Skeletal muscle satellite cell (primary cell): ENCODE data around the gene CCL23.

ENCODE experiments used
- H3K27me3 ChIP-seq: 2 replicates; pipeline ENCODE4 v1.7.0; 2013; ENCODE audit warnings: low read length; ENCODE audit not compliant: control insufficient read depth, insufficient read depth
- H3K36me3 ChIP-seq: 2 replicates; pipeline ENCODE4 v1.7.0; 2013; ENCODE audit warnings: mild to moderate bottlenecking, control low read depth, low read length; ENCODE audit not compliant: insufficient read depth
- H3K4me1 ChIP-seq: 2 replicates; pipeline ENCODE4 v1.7.0; 2013; ENCODE audit warnings: low read length; ENCODE audit not compliant: control insufficient read depth, insufficient read depth
- H3K4me2 ChIP-seq: 2 replicates; pipeline ENCODE4 v1.7.0; 2013; ENCODE audit warnings: mild to moderate bottlenecking, low read length
- H3K4me3 ChIP-seq: 2 replicates; pipeline ENCODE4 v1.7.0; 2013; ENCODE audit warnings: low read length
- H3K9ac ChIP-seq: 2 replicates; pipeline ENCODE4 v1.7.0; 2013; ENCODE audit warnings: mild to moderate bottlenecking, low read depth, low read length, moderate library complexity
- H3K9me3 ChIP-seq: replicated peaks from 2 replicates; pipeline ENCODE4 v1.7.0; 2013; ENCODE audit warnings: mild to moderate bottlenecking, control low read depth, low read length

The CCL23 gene

GRCh38 chr17:35982409-35983191 is 35.2 kb downstream of the CCL23 start:
- Histone ChIP-seq H3K27me3 (peaks cover 9% of the 10 kb centered on the region), H3K9ac (no peak overlapping the region), H3K4me1 (no peaks in the 10 kb centered on the region), H3K4me2 (no peak overlapping the region), H3K36me3 (no peaks in the 10 kb centered on the region), H3K4me3 (no peak overlapping the region), H3K9me3 (no peaks in the 10 kb centered on the region)

DNA sequence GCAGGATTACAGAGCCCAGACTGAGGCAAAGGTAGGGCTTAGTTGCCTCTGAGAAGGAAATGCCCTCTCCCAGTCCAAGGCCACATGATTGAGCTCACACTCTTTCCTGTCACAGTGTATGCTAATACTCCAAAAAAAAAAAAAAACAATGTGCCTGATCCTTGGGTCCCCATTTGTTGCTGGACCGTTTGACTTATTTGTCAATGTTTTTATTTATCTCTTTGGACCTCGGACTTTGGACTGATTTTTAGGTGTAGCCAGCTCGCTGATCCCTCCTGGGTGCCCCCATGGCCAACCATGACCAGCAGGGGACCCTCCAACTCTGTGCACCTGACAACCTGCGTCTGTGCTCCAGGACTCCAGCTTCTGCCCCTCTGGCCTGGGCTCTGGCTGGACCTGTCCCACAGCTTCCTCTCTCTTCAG is 35.9 kb downstream of the CCL23 start:
- Histone ChIP-seq H3K4me1 (no peaks in the 10 kb centered on the region), H3K27me3 (peaks cover 13% of the 10 kb centered on the region), H3K9ac (no peak overlapping the region), H3K4me3 (no peak overlapping the region), H3K4me2 (no peak overlapping the region), H3K36me3 (no peaks in the 10 kb centered on the region), H3K9me3 (no peaks in the 10 kb centered on the region)

DNA sequence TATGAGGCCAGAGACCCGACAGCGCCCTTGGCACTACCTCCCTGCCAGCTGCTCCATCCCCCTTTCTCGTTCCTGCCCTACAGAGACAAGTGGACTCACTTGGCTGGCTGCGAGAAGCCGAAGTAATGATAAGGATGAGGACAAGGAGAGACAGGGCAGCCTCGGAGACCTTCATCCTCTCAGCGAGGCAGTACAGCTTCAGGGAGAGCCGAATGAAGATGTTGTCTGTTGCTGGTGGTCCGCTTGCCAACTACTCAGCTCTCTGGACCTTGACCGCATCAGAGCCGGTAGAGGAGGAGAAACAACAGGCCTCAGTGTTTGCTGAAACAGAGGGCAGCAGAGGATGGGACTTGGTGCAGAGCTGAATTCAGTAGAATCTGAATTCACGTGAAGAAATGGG is 36.5 kb downstream of the CCL23 start, which contains the start of gene CCL16:
CCL16 (minus strand) TSS at position 252 of the 400 bp plus-strand sequence; CDS start at position 175, 77 bp downstream.
- Histone ChIP-seq H3K27me3 (peaks cover 13% of the 10 kb centered on the region), H3K4me3 (no peak within 1 kb of the TSS), H3K4me2 (no peak within 1 kb of the TSS), H3K36me3 (no peaks in the 10 kb centered on the region), H3K9ac (no peak within 1 kb of the TSS), H3K9me3 (no peaks in the 10 kb centered on the region), H3K4me1 (no peaks in the 10 kb centered on the region)

- H3K9me3 ChIP-seq = no peaks in the 10 kb centered on the region
- peaks cover 8% of the 10 kb centered on the region for H3K4me1 ChIP-seq
- no peaks in the 10 kb centered on the region for H3K36me3 ChIP-seq
- H3K4me3 ChIP-seq = no peak overlapping the region
- H3K4me2 ChIP-seq = no peak overlapping the region
- peaks cover 13% of the 10 kb centered on the region for H3K27me3 ChIP-seq
- H3K9ac ChIP-seq = no peak overlapping the region
Measured at GRCh38 chr17:35978346-35978745, 39.4 kb downstream of the CCL23 start.

DNA sequence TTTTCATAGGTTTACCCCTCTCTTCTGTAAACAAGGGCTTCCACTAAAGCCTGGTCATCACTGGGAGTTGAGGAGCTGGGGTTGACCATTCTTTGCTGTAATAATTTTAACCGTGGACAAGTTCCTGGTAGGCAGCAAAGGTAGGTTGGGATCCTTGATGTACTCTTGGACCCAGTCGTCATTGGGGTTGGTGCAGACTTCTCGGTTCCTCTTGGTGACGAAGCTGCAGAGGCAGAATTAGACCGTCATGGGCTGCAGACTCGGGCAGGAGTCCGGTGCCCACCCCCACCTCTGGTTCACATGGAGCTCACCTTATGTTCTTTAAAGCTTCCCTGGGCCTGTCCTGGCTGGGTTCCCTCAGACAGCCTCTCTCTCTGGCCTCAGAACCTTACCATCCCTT is 40.3 kb downstream of the CCL23 start:
- Histone ChIP-seq H3K4me3 (no peak overlapping the region), H3K36me3 (no peaks in the 10 kb centered on the region), H3K4me2 (no peak overlapping the region), H3K27me3 (peaks cover 12% of the 10 kb centered on the region), H3K4me1 (peaks cover 14% of the 10 kb centered on the region), H3K9ac (no peak overlapping the region), H3K9me3 (no peaks in the 10 kb centered on the region)

DNA sequence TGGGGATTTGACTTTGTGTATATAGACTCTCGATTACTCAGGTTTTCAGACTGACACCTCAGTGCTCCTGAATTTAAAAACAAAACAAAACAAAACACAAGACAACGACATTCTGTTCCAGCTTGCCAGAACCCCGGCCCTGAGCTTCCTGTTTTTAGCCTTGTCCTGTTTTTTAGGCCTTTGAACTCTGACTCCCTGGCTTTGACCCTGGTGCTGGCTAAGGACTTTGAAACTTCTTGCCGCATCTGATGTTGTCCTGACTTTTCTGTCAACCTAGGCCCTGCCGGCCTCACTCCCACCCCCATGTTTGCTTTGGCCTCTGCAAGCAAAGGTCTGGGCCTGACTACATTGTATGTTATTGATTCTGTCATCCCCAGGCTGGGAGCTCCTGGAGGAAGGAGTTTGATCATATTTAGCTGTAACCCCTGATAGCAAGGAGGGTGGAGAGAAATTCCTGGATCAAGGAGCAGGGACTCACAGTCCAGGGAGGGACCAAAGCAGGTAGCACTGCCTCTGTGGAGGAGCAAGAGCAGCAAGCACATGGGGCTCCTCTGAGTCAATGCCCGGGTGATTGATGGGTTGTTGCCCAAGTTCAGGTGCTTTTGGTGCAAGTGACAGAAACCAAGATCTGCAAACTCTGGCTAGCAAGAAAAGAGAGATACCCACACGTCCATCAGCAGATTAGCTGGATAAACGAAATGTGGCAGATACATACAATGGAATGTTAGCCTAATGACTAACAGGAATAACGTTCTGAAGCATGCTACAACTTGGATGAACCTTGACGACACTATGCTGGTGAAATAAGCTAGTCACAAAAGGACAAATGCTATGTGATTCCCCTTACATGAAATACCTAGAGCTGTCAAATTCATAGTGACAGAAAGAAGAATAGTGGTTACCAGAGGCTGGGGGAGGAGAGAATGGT is 44.2 kb downstream of the CCL23 start:
- Histone ChIP-seq H3K36me3 (no peaks in the 10 kb centered on the region), H3K4me2 (peak overlapping the region; percentile 30), H3K9ac (no peak overlapping the region), H3K4me1 (peaks cover 14% of the 10 kb centered on the region), H3K27me3 (peaks cover 12% of the 10 kb centered on the region), H3K4me3 (no peak overlapping the region), H3K9me3 (no peaks in the 10 kb centered on the region)

GRCh38 chr17:35972945-35973332 is 44.8 kb downstream of the CCL23 start:
- Histone ChIP-seq H3K9me3 (no peaks in the 10 kb centered on the region), H3K36me3 (no peaks in the 10 kb centered on the region), H3K9ac (no peak overlapping the region), H3K27me3 (peaks cover 12% of the 10 kb centered on the region), H3K4me1 (peaks cover 14% of the 10 kb centered on the region), H3K4me2 (no peak overlapping the region), H3K4me3 (no peak overlapping the region)

DNA sequence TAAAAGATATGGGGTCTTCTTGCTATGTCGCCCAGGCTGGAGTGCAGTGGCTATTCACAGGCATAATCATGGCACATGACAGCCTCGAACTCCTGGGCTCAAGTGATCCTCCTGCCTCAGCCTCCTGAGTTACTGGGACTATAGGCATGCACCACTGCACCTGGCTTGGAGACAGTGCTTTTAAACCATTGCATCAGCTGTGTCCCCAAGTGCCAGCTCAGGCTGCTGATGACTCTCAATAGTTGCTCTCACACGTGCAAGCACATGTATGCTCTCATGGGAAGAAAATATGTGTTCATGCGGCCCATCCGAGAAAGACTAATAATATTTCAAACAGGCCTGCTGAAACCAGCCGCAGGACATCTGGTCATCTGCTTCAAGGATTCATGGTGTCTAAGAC is 45.2 kb downstream of the CCL23 start:
- no peak overlapping the region for H3K9ac ChIP-seq

GRCh38 chr17:35972066-35972465 is 45.7 kb downstream of the CCL23 start:
- H3K36me3 ChIP-seq = no peaks in the 10 kb centered on the region
- no peak overlapping the region for H3K4me2 ChIP-seq
- H3K9me3 ChIP-seq = no peaks in the 10 kb centered on the region

More for the DNA sequence above, 45.2 kb downstream of the CCL23 start:
- Histone ChIP-seq H3K36me3 (no peaks in the 10 kb centered on the region), H3K4me3 (no peak overlapping the region), H3K9me3 (no peaks in the 10 kb centered on the region), H3K4me2 (no peak overlapping the region), H3K27me3 (peaks cover 9% of the 10 kb centered on the region), H3K4me1 (peaks cover 14% of the 10 kb centered on the region)

GRCh38 chr17:35969558-35970380 is 48.0 kb downstream of the CCL23 start:
- no peak overlapping the region for H3K4me3 ChIP-seq
- H3K9ac ChIP-seq = no peak overlapping the region
- no peak overlapping the region for H3K4me2 ChIP-seq
- H3K27me3 ChIP-seq = peaks cover 11% of the 10 kb centered on the region
- no peaks in the 10 kb centered on the region for H3K36me3 ChIP-seq
- H3K4me1 ChIP-seq = peaks cover 14% of the 10 kb centered on the region
- no peaks in the 10 kb centered on the region for H3K9me3 ChIP-seq

More at GRCh38 chr17:35972066-35972465, 45.7 kb downstream of the CCL23 start:
- Histone ChIP-seq H3K4me1 (peaks cover 14% of the 10 kb centered on the region), H3K27me3 (peaks cover 6% of the 10 kb centered on the region), H3K4me3 (no peak overlapping the region), H3K9ac (no peak overlapping the region)
